OCI-LY7 (cell line): ENCODE results near the gene CASZ1.

Experiments
- CTCF ChIP-seq: fragments of 200-600 bp; sonication (generic); conservative IDR thresholded peaks from 2 replicates; pipeline ENCODE4 v1.5.1; 2014; ENCODE audit warnings: mild to moderate bottlenecking, antibody characterized with exemption, low read length, moderate library complexity, mixed read lengths
- EZH2phosphoT487 ChIP-seq: fragments of 200-600 bp; sonication (generic); IDR thresholded peaks from 2 replicates; pipeline ENCODE4 v1.6.1; 2018; ENCODE audit warnings: low read depth, borderline replicate concordance, mild to moderate bottlenecking, mixed run types, antibody characterized with exemption, low read length, moderate library complexity, mixed read lengths

DNA sequence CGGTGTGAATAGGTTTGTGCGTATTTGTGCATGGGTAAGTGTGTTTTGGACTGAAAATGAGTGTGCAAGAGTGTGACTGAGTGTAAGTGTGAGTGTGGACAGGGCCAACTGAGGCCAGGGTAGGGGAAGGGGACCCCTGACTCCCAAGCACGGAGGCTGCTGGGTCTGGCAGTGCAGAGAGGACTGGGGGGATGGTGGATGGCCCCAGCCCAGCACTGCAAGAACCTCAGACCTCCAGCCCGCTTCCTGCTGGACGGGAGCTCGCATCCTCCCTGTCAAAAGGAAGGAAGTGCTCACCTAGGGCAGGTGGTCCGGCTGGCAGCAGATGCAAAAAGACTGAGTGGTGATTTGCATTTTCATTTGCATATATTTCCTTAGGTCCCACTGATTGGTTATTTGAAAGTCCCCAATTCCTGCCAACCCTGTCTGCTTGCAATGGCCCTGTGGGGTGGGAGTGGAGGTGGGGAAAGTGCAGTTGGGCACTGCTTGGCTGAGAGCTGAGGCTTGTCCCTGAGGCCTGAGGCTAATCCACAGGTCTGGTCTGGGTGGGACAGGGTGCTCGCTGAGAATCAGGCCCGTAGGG, 42.8 kb upstream of the CASZ1 start:
- TF ChIP-seq CTCF: no peak
- no peak for TF ChIP-seq EZH2phosphoT487
